Fibroblast of peridontal ligament (primary cell): ENCODE data around the gene NEDD4L.

Source experiments
- DNase-seq: peaks from one replicate; pipeline ENCODE4 v3.0.0-alpha.2; 2010; ENCODE audit errors: extremely low read depth

Gene NEDD4L

DNA sequence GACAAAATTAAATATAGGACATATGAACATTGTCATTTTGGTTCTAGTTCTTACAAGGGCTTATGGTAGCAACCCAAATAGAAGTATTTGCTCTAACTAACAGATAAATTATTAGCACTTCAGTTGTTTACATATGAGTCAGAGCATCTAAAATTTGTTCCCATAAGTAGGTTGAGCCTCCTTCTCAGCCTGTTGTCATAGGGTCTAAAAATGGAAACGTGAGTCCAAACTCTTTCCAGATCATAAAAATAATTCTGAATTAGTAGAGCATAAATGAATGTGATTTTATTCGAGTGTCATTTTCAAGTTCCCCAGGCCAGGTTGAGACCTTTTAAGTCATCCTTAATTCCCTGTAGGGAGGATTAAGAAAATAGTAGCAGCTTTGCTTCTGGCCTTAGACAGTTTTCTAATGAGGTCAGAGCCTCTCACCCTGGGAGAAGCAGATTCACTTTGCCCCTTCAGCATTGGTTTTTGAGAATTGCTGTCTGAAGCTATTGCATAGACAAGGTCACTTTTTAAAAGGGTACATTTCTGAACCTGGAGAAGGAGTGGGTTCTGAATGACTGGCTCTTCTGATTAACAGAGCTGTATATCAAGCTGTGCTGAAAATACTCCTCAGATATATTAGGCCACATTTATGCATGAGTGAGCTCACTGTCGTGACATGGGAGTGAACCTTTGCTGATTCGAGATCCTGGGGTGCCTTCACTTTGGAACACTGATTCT lies 164.3 kb downstream of the NEDD4L start:
- DNase-seq = peak; percentile 22

DNA sequence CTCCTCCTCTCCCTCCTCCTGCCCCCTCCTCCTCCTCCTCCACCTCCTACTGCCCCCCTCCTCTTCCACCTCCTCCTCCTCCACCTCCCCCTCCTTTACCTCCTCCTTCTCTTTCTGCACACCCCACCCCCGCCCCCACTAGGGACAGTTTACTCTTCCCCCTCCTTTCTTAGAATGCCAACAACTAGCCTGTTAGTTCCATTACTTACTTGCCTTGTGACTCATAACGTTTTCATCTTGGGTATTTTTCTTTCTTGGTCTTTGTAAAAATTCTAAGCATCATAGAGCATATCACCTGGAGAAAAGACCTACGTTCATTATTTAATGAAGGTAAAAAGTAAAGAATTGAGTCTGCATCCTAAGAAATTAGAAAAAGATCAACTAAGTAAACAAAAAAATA lies 165.3 kb downstream of the NEDD4L start:
- DNase-seq = peak; percentile 27

DNA sequence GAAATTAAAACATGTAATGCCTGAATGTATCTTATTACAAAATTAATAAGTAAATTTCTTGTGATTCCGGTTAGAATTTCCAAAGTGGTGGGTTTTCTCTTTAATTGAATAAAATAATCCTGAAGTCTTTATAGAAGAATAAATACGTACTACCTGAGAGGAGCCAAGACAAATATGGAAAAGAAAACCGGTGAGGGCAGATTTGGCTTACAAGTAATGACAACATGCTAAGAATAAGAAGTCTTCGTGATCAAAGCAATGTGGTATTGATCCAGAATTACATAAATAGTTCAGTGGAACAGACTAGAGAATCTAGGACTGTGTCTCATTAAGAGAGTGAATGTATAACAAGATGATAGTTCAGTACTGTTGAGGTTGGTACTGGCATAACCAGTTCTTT lies 167.5 kb downstream of the NEDD4L start:
- DNase-seq = no peak

DNA sequence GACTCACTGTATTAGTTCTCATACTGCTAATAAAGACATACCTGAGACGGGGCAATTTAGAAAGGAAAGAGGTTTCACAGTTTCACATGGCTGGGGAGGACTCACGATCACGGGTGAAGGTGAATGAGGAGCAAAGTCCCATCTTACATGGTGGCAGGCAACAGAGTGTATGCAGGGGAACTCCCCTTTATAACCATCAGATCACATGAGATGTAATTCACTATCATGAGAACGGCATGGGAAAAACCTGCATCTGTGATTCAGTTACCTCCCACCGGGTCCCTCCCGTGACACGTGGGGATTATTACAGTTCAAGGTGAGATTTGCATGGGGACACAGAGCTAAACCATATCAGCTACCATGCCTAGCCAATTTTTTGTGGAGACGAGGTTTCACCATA lies 168.2 kb downstream of the NEDD4L start:
- DNase-seq = no peak

DNA sequence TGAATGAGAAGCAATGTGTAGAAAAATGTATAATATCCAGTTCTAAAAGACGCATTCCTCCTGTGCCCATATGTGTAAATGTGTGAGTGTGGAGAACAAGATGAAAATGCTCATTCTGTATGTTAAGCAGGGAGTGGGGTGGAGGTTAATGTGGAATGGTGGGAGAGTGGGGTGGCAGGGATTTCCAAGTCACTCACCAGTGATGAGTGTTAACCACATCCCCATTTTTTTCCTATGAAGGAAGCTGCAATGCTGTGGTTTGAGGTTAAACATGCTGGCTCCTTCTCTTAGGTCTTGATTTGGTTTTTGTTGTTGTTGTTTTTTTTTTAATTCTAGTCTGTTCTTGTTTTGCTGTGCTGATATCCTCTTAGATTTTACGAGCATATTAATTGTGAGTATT lies 169.4 kb downstream of the NEDD4L start:
- peak; percentile 93 for DNase-seq

DNA sequence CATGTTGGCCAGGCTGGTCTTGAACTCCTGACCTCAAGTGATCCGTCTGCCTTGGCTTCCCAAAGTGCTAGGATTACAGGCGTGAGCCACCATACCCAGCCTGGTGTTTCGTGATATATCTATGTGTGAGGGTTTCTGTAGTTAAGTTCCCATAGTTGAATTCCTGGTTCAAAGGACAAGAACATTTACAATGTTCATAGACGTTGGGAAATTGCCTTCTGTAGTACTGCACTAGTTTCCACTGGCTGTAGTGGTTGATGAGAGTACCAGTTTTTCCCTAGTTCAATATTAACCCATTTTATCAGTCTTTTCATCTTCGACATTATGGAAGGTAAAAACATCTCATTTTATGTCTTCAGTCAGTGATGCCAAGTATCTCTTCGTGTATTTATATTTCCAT lies 171.0 kb downstream of the NEDD4L start:
- DNase-seq = no peak

DNA sequence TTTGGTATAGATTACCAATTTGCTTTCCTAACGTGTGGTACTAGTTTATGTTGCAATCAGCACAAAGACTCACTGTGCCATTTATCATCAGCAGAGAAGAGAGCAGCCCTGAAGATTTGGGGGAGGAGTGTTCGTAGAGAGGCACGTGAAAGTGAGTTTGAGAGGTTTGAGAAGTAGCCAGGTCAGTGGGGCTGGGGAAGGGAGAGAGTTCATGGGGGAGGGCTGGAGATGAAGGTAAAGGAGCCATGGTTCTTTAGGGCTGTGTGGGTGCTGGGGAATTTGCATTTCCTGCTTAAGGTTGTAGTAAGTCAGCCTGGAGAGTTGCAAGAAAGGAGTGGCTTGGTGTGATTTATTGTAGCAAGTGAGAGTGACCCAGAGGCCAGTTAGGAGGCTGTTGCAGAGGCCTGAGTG lies 172.1 kb downstream of the NEDD4L start:
- peak; percentile 17 for DNase-seq

DNA sequence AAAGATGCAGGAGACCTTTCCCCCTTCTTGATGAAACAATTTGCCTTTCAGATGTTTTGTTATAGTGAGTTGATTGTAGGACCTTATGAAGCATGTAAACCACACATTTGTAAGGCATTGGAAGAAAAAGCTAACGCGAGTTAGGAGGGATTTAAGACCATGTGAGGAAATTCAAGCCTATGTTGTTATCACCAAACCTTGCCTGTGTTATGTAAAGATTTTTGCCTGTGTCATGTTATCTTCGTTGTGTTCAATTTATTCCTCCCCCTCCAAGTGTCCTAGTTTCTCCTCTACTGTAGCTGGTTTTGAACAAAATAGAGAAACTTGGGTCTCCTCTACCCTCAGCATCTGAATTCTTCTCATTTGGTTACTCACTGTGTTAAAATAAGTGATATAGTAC lies 173.0 kb downstream of the NEDD4L start:
- DNase-seq = no peak

DNA sequence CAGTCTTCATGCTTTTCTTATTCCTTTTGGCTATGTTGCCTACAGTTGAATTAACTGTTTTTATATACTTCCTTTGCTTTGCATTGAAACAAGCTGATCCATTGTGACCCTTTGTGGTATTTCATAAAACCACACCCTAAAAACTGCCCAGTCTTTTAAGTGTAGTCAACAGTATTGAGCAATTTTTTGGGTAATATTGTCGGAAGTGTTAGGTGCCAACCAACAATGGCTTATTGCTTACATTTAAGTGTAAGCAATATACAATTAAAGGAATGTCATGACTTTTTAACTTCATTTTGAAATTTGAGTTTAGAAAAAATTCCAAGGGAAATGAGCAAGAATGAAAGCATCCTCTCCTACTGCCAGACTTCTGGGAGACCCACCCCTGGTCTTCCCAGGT lies 174.1 kb downstream of the NEDD4L start:
- peak; percentile 50 for DNase-seq

DNA sequence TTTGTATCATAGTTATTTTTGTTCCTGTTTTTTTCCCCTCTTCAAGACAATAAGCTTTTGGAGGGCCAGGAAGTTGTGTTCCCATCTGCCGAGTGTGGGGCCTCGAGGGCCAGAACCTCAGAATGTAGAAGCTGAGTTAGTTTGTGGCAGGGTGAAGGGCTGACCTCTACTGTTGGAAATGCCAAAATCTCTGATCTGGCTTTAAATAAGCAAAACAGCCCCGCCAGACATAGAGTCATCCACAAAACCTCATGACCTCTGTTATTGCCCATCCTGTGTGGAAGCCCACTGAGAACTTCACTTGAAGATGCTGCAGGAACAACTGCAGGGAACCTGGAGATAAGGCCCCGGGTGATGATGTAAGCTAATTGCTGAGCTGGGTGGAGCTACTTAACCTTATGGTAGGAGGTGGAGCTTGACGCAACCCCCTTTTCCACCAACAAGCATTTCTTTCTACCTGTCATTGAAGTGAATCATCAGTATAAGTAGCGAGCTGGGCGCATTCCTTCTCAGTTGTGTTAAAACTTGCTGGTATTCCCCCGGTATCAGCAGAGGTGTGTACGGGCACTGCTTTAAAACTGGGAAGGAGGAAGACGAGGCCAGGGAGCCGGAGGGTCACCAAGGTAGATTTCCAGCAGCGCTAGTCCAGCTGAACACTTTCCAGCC lies 177.2 kb downstream of the NEDD4L start:
- DNase-seq = no peak

DNA sequence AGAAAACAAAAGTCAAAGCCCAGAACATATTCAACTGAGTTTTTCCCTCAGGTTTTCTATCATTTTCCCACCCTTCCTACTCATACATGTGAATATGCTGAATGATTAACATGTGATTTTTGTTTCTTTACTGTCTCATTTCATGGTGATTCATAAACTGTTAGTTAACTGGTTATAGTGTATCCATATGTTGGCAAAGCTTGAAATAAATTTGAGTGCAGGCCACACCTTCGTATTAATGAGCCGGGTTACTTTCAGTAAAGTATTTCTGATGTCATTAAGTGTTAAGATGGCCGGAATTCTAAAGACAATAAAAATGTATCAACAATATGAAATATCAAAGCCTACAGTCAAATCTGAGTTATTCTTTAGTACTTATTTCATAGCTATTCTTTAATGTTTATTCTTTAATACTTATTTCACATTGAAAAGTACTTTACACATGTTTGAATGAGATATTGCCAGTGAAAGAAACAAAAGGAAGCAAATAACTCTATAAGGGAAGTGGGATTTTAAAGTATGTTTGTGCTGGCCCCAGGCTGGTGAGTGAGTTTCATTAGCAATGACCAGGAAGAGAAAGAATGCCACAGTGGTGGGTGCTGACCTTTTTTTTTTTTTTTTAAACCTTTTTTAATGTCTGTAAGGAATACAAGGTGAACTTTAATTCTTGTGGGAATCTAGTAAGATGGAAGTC lies 178.6 kb downstream of the NEDD4L start:
- DNase-seq = peak; percentile 36

DNA sequence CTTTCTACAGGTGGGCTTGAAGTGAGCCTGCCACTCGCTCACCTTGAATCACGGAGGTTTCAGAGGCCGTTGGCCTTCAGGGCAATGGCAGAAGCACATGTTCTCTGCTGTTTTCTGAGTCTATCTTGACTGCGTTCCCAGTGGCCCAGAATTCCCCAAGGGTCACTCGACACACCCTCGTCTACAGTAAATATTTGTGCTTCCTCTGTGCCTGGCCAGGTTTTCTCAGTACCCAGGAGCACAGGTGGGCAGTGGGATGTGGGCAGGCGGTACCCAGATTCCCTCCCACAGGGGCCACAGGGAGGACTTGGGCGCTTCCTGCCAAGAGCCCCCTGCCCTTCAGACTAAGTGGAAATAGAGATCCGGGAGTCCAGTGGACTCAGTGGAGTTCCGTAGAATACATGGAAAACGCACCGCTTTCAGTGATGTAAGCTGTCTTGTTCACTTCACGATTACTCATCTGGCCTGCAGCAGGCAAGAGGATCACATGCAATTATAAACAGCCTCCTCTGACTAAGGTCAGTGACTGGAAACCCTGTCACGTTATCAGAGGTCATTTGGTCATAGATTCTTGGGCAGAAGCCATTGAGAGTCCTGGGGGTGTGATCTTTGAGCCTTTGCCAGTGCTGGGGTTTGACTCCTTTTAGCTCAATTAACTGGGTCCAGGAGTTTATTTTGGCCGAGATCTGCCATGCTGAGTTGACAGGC lies 179.8 kb downstream of the NEDD4L start:
- peak; percentile 89 for DNase-seq

DNA sequence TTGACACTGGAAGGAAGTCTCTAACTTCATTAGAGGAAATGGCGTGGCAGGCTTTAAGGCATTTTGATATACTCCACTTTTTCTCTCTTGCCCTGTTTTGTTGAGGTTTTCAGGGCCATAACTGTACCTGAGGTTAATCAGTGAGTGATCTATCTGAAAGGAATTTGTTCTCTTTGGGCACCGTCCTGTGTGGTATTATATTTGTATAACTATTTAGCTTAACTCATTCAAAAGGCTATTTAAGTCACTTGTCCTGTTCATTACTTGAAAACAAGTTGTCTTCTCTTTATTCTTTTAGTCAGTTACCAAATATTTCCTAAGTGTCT lies 180.4 kb downstream of the NEDD4L start:
- DNase-seq = no peak

DNA sequence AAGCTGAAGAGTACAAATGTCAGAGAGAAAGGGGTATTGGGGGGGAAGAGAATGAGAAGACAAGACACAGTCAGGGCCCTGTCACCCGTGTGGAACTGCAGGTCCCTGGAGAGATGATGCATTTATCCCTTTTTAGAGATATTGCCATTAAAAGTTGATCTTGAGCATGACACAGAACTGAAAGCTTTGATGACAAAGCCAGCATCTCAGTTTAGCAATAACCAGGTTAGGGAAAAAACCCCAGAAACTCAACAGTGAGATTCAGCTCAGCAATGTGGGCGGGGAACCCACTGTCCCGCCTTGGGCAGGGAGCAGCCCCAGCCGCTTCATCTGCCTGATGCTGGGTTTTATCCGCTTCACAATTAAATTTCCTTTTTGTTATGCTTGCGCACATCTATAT lies 181.1 kb downstream of the NEDD4L start:
- DNase-seq = no peak

DNA sequence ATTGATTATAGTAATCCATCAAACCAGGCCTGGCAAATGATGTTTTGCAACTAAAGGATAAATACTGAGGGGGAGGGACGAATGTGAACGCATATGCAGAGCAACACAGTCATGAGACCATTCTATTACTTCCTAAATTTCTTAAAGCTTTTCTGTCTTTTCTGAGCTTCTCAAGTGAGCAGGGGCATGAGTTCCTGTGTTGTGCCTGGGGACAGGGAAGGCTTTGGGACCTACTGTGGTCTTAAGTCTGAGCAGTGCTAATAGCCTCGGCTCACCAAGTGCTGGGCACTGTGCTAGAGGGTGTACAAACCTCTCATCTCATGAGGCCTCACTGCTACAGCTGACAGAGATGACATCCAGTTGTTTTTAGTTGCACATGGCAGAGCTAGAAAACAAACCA lies 182.4 kb downstream of the NEDD4L start:
- no peak for DNase-seq

DNA sequence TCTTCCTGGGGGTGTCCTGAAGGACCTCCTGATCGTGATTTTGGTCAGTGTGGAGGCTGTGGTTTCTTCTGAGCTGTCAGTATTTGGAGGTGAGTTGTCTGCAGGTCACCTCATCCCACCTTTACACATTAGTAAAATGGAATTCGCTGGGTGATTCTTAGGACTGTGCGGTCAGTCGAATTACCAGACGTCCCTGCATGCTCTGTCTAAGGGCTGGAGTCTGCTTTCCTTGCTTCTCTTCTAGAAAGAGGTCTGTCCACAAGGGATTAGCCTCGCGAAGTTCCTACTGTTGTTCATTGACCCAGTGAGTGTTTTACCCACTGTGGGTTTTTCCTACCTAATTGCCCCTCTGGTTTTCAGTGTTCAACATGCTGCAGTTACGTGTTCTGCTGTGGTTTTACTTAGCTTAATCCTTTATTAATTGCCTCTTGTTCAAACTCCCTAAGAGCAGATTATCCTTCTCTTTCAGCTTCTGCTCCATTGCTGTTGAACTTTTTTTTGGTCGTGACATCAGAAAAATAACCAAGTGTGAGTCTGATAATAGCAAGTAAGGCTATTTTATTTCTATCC lies 183.4 kb downstream of the NEDD4L start:
- DNase-seq = no peak

DNA sequence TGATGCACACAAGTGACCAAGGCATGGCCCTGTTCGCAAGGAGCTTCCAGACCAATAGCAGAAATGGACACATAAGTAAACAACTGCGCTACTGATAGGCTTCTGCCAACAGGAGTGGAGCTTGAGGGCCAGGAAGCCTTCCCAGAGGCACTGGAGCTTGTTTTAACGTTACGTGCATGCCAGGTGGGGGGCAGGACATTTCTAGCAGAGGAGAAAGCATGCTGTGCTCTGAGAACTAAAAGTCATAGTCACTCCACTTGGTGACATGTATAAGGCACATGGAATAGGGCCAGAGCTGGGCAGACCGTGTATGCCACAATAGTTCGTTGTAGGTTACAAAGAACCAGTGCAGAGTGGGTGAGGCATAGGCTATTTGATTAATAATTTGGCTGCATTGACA lies 184.2 kb downstream of the NEDD4L start:
- no peak for DNase-seq

DNA sequence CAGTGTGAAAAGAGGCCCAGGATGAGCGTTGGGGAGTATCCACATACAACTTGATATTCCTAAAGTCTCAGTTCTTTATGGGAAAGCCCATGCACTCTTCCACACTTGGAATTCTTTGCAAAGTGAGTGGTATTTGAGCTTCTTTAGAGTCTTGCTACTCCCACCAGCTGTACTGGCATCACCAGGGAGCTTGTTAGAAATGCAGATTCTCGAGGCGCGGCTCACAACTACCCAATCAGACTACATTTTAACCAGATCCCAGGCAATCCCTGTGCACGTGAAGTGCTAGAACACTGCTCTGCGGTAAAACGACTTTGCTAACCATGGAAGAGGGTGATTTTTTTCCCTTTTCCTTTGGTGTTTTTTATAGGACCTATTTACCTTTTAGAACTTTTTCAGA lies 184.7 kb downstream of the NEDD4L start:
- no peak for DNase-seq

DNA sequence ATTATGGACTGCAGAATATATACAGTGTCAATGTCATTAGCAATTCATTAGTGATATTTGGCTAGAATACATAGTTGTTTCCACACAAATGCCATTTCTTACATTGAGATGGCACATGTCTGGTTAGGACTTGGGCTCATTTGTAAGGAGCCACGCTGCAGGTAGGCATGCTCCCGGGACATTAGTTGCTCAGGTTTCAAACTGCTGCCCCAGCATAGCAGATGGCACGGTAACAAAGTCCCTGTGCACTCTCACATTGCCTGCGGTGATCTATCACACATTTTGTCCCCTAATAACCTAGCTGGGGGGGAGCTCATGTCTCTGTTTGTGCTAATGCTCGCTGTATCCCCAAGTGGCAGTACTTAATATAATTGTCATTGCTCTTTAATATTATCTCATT lies 185.1 kb downstream of the NEDD4L start:
- no peak for DNase-seq

DNA sequence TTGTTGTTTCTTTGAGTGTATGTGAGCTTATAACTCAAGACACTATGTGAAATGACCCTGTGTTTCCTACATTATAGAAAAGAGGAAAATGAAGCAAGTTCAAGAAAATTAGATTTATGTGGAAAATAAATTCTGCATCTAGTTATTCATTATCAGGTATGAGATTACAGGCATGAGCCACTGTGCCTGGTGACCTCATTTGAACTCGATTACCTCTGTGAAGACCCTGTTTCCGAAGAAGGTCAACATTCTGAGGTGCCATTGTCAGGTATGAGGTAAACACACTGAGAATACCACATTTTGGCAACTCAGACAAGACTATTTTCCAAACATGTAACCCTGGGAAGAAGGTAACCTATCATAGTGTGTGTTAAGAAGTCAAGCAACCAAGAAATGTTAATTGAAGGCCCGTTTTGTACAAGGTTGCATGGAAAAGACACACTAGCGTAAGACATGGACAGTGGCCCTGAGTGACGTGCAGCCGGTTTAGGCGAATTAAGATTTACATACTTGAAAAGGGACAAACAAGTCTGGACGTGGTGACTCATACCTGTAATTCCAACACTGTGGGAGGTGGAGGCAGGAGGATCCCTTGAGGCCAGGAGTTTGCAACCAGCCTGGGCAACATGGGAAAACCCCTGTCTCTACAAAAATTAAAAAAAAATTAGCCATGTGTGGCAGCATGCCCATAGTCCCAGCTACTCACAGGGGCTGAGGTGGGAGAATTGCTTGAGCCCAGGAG lies 186.6 kb downstream of the NEDD4L start:
- DNase-seq = peak; percentile 10

DNA sequence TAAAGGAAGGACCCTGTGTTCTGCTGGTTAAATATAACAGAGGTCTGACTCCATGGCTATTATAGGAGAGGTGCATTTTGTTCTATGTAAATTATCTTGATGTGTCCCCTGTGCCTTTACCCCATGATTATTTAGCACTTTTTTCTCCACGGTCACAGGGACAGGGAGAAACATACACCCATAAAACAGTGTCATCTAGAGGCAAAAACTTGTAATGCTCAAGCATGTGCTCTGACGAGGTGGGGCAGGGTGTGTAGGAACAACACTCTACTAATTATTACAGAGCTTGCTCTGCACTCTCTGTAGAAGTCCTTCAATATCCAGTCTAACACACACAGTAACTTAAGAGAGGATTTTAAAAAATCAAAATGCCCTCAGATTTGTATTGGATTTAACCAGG lies 187.9 kb downstream of the NEDD4L start:
- DNase-seq = no peak

DNA sequence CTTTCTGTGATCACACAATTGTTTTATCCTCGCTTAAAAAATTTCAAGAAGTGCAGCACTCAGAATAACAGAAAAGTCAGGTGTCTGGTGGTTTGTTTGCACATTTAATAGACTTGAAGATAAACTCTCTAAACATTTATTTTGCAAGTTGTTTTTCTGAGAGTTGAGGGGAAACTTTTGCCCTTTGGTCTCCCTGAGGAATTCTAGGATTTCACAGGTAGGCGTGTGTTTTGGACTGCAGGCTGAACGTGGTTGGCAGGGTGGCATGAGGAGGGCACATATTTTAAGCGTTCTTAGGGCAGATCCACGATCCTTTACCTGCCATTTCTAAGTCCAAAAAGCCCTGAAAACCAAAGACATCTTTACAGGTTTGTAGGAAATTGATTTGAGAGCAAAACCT lies 188.6 kb downstream of the NEDD4L start:
- DNase-seq = no peak
